PC-9 (cell line): ENCODE results near the gene MTG2.

Experiments
- CTCF ChIP-seq: fragments of 200-600 bp; sonication (generic); conservative IDR thresholded peaks from 2 replicates; pipeline ENCODE4 v1.6.1; 2017; ENCODE audit warnings: mixed run types, antibody characterized with exemption, mild to moderate bottlenecking, moderate library complexity
- EZH2 ChIP-seq: fragments of 200-600 bp; sonication (generic); IDR thresholded peaks from 2 replicates; pipeline ENCODE4 v1.8.0; 2017; ENCODE audit warnings: antibody characterized with exemption, low read depth

- TF ChIP-seq CTCF (no peak), EZH2 (no peak)
Observed at GRCh38 chr20:62147528-62147927, 35.3 kb upstream of the MTG2 start.
